ENCODE measurements around the gene CAPZA1. TPM values are rescaled to one million over a fixed set of nuclear protein-coding genes. Genes with fewer than 3 reads are reported as not detected.

The CAPZA1 gene
- total RNA-seq, 1 experiment from 2014 or later: 148 TPM

GRCh38 chr1:112672842-112673241 is 53.2 kb downstream of the CAPZA1 start (continued):
- no peak for TF ChIP-seq TCF7L2 (IDR thresholded peaks at IDR 0.05; ENCODE audit: borderline replicate concordance, extremely low read depth, insufficient read depth, insufficient read length)
- no peak for TF ChIP-seq CTCF (IDR thresholded peaks at IDR 0.05 in 2 of 3, conservative IDR thresholded peaks at IDR 0.05 in 1 of 3; ENCODE audit: borderline replicate concordance in 1 of 3, insufficient read depth in 1 of 3, low read depth in 2 of 3, low read length in 2 of 3)
- no peak for TF ChIP-seq CEBPB (IDR thresholded peaks at IDR 0.05; ENCODE audit: low read depth)

GRCh38 chr1:112673592-112674439 is 54.2 kb downstream of the CAPZA1 start:
- H4K20me1 ChIP-seq (ENCODE audit: insufficient read depth): no peaks in the 10 kb centered on the region

More at GRCh38 chr1:112673592-112674439, 54.2 kb downstream of the CAPZA1 start:
- H3K4me2 ChIP-seq (ENCODE audit: low read length): peak overlapping the region; percentile 88
- H3K27me3 ChIP-seq (ENCODE audit: insufficient read depth, low read length): no peaks in the 10 kb centered on the region
- DNase-seq (ENCODE audit: low read depth, low spot score) (peak; percentile 24), ATAC-seq (peak; percentile 31)
- ChIA-PET POLR2A (interaction anchor here (0.8 to 2.4 kb wide), 6 partner anchors 12 to 282 kb away, joined by 3 to 9 read pairs (median 4); no protein-coding TSS in a partner anchor), CTCF (interaction anchor here (1.0 to 1.5 kb wide), 5 partner anchors 9 to 282 kb away, joined by 3 to 5 read pairs (median 5); no protein-coding TSS in a partner anchor), RAD21 (ENCODE audit: low non-redundant PET in 1 of 2, low total read pairs in 2 of 2, uncharacterized antibody in 2 of 2, unreplicated experiment in 2 of 2) (interaction anchor here in 1 of 2 experiments (1.2 kb wide), 1 partner anchor 43 kb away, joined by 3 read pairs; no protein-coding TSS in a partner anchor)
- H3K27ac ChIP-seq (ENCODE audit: low read depth, low read length): peak overlapping the region; percentile 88
- intact Hi-C loops (cut with micrococcal nuclease): loop anchor here (2.0 kb wide), 1 partner anchor 31 kb away; no protein-coding TSS in a partner anchor
- peak overlapping the region; percentile 71 to 72 for H3K4me3 ChIP-seq (replicated peaks in 1 of 2; ENCODE audit: low read depth in 1 of 2, low read length in 2 of 2)
- peaks cover 23% of the 10 kb centered on the region for H3K79me2 ChIP-seq (ENCODE audit: insufficient read depth, low read length)
- no peaks in the 10 kb centered on the region for H3K9me2 ChIP-seq (ENCODE audit: insufficient read depth)
- peak overlapping the region; percentile 88 for H3K9ac ChIP-seq (ENCODE audit: low read length)
- H3K9me3 ChIP-seq (ENCODE audit: control insufficient read depth in 1 of 2, insufficient read depth in 1 of 2, low read depth in 1 of 2, low read length in 2 of 2): no peaks in the 10 kb centered on the region
- H3K36me3 ChIP-seq (ENCODE audit: control insufficient read depth in 1 of 2, insufficient read depth in 2 of 2, low read length in 2 of 2): peaks cover 10 to 13% of the 10 kb centered on the region in 2 experiments; a peak in 2 of 4 replicates
- TF ChIP-seq CBX3 (IDR thresholded peaks at IDR 0.05; ENCODE audit: low read depth) (peak; percentile 44; the same call in 1 of the 2 replicates), CEBPB (IDR thresholded peaks at IDR 0.05; ENCODE audit: low read depth) (no peak), MAX (IDR thresholded peaks at IDR 0.05) (no peak), CTCF (IDR thresholded peaks at IDR 0.05 in 2 of 3, conservative IDR thresholded peaks at IDR 0.05 in 1 of 3; ENCODE audit: borderline replicate concordance in 1 of 3, insufficient read depth in 1 of 3, low read depth in 2 of 3, low read length in 2 of 3) (peak; percentile 36 to 55 (median 47); a peak in 5 of 6 replicates), SIN3A (IDR thresholded peaks at IDR 0.05; ENCODE audit: low read depth) (peak; percentile 46; the same call in 1 of the 2 replicates), EGR1 (IDR thresholded peaks at IDR 0.05; ENCODE audit: low read depth) (no peak), ZNF274 (IDR thresholded peaks at IDR 0.05; ENCODE audit: low read depth, low read length) (no peak), RAD21 (IDR thresholded peaks at IDR 0.05; ENCODE audit: low read depth) (peak; percentile 42; the same call in 1 of the 2 replicates)
- TSS peak; percentile 75 for BruUV-seq (replicated peaks)
- peaks cover 4 to 29% of the 10 kb centered on the region in 2 experiments; a peak in 3 of 4 replicates for H3K4me1 ChIP-seq (ENCODE audit: control insufficient read depth in 1 of 2, insufficient read depth in 2 of 2, low read length in 2 of 2)
- H2AFZ ChIP-seq (ENCODE audit: low read depth, low read length, poor library complexity, severe bottlenecking): no peak overlapping the region
